ENCODE measurements around the gene UBE2E1. TPM values are rescaled to one million over a fixed set of nuclear protein-coding genes. Genes with fewer than 3 reads are reported as not detected.

The UBE2E1 gene
- total and polyA plus RNA-seq, 2 of the 4 experiments (the other 2 are of a cell fraction) = 54.1 to 91.6 TPM

GRCh38 chr3:23809294-23809693, 3.5 kb downstream of the UBE2E1 start:
- Histone ChIP-seq H3K23ac (ENCODE audit: low read depth, low read length) (no peak overlapping the region), H3K4me2 (ENCODE audit: low read depth, low read length) (no peak overlapping the region), H3K36me3 (ENCODE audit: control insufficient read depth, insufficient read depth, low read length) (peaks cover 7% of the 10 kb centered on the region), H3K9me3 (ENCODE audit: control insufficient read depth, insufficient read depth, low read length) (no peaks in the 10 kb centered on the region), H3K4me3 (ENCODE audit: insufficient read depth, low read depth, low read length) (no peak overlapping the region), H2AFZ (replicated peaks; ENCODE audit: low read length, poor library complexity) (no peak overlapping the region), H3K9me1 (ENCODE audit: insufficient read depth, low read length) (no peaks in the 10 kb centered on the region), H2BK15ac (ENCODE audit: low read depth, low read length) (no peak overlapping the region), H2AK9ac (replicated peaks; ENCODE audit: low read depth, low read length, poor library complexity) (no peak overlapping the region), H3K56ac (ENCODE audit: extremely low read depth, insufficient read depth, low read length) (no peak overlapping the region), H4K91ac (ENCODE audit: insufficient read depth, low read depth, low read length) (no peak overlapping the region), H3K27ac (ENCODE audit: insufficient read depth, low read length) (no peak overlapping the region), H3K4me1 (ENCODE audit: control insufficient read depth, insufficient read depth, low read length) (peaks cover 2% of the 10 kb centered on the region), H4K8ac (ENCODE audit: low read depth in 2 of 2, low read length in 2 of 2) (no peak overlapping the region), H3K14ac (replicated peaks; ENCODE audit: low read depth, low read length) (no peak overlapping the region), H2BK20ac (ENCODE audit: low read depth, low read length) (no peak overlapping the region), H4K5ac (ENCODE audit: low read depth, low read length) (no peak overlapping the region), H2AK5ac (ENCODE audit: low read depth, low read length) (no peak overlapping the region), H2BK5ac (ENCODE audit: low read depth, low read length, poor library complexity, severe bottlenecking) (no peak overlapping the region), H3K18ac (ENCODE audit: low read depth, low read length) (no peak overlapping the region), H3K27me3 (ENCODE audit: control insufficient read depth, insufficient read depth, low read length) (no peaks in the 10 kb centered on the region), H3K9ac (ENCODE audit: low read depth, low read length) (no peak overlapping the region), H2BK120ac (ENCODE audit: low read depth, low read length) (no peak overlapping the region), H4K20me1 (ENCODE audit: insufficient read depth, low read length) (peaks cover 26% of the 10 kb centered on the region; the same call in 1 of the 2 replicates), H3K79me1 (ENCODE audit: low read depth in 1 of 2, low read length in 2 of 2) (peaks cover 24 to 51% of the 10 kb centered on the region in 2 experiments), H3K4ac (ENCODE audit: low read depth, low read length) (no peak overlapping the region)
- no CpG with 5 or more reads among the region's 2 CpGs for WGBS, 2 experiments (ENCODE audit: extremely low coverage in 2 of 2, insufficient read length in 1 of 2)
- DNase-seq = no peak
- BruUV-seq (replicated peaks) = no TSS peak
- ChIA-PET POLR2A (ENCODE audit: unreplicated experiment) (no interaction called here), CTCF (no interaction called here)
- dilution Hi-C loops (cut with HindIII; ENCODE audit: low sequenced_read_pairs, unreplicated experiment) = no loop called here
- intact Hi-C loops (cut with micrococcal nuclease) = loop anchor here (5.0 kb wide), 2 partner anchors 157 to 207 kb away; no protein-coding TSS in a partner anchor
- no peak for TF ChIP-seq CEBPB (IDR thresholded peaks at IDR 0.05; ENCODE audit: low read depth, low read length)
- no peak for TF ChIP-seq POLR2A (IDR thresholded peaks at IDR 0.05; ENCODE audit: low read depth, low read length)
- no peak for TF ChIP-seq CTCF (conservative IDR thresholded peaks at IDR 0.05; ENCODE audit: low read depth, low read length)
- no peak for TF ChIP-seq NFE2L2 (IDR thresholded peaks at IDR 0.05; ENCODE audit: low read depth, low read length)
- TF ChIP-seq MXI1 (IDR thresholded peaks at IDR 0.05; ENCODE audit: borderline replicate concordance, low read depth, low read length) = no peak
- no peak for TF ChIP-seq BHLHE40 (IDR thresholded peaks at IDR 0.05; ENCODE audit: low read depth, low read length)
- TF ChIP-seq RAD21 (IDR thresholded peaks at IDR 0.05; ENCODE audit: low read length) = no peak
- TF ChIP-seq RFX5 (IDR thresholded peaks at IDR 0.05; ENCODE audit: low read depth, low read length) = no peak
- no peak for TF ChIP-seq CHD1 (IDR thresholded peaks at IDR 0.05; ENCODE audit: low read depth, low read length)
- no peak for TF ChIP-seq USF2 (IDR thresholded peaks at IDR 0.05; ENCODE audit: low read depth, low read length)
- TF ChIP-seq, protein P1, sequence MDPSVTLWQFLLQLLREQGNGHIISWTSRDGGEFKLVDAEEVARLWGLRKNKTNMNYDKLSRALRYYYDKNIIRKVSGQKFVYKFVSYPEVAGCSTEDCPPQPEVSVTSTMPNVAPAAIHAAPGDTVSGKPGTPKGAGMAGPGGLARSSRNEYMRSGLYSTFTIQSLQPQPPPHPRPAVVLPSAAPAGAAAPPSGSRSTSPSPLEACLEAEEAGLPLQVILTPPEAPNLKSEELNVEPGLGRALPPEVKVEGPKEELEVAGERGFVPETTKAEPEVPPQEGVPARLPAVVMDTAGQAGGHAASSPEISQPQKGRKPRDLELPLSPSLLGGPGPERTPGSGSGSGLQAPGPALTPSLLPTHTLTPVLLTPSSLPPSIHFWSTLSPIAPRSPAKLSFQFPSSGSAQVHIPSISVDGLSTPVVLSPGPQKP (IDR thresholded peaks at IDR 0.05; ENCODE audit: borderline replicate concordance, low read depth, low read length) = no peak
- no peak for TF ChIP-seq SMC3 (IDR thresholded peaks at IDR 0.05; ENCODE audit: low read depth, low read length)
- TF ChIP-seq FOS (IDR thresholded peaks at IDR 0.05; ENCODE audit: low read depth, low read length) = no peak
- no peak for TF ChIP-seq MAFK (IDR thresholded peaks at IDR 0.05; ENCODE audit: low read depth, low read length)
- no peak for TF ChIP-seq MAZ (IDR thresholded peaks at IDR 0.05; ENCODE audit: borderline replicate concordance, low read depth, low read length)
- ATAC-seq (ENCODE audit: low read depth) = no peak
- in situ Hi-C loops (cut with MboI; ENCODE audit: low sequenced_read_pairs) = no loop called here
